IMR-90 (cell line): ENCODE results near the gene APMAP. TPM values are rescaled to one million over a fixed set of nuclear protein-coding genes. Genes with fewer than 3 reads are reported as not detected.

Experiments used
- ATAC-seq: fragments of 200-7000 bp; cut with Tn5 transposase; 2 replicates; pipeline ENCODE4 v1.9.1; 2020; ENCODE audit warnings: low read depth, mild to moderate bottlenecking, moderate library complexity
- BruUV-seq: library from RNA; stranded (reverse); fragments of 400-500 nt; replicated peaks from 2 replicates; lab custom pipeline; 2021; lab: Mats Ljungman, UMichigan
- CTCF ChIA-PET: fragments of 300-600 bp; formaldehyde crosslinking; extraction: SDS; loops from one replicate; lab custom pipeline; 2021; ENCODE audit warnings: antibody characterized with exemption; lab: Yijun Ruan, JAX
- POLR2A ChIA-PET: fragments of 300-600 bp; sonication (Branson Sonifier 250); formaldehyde crosslinking; loops from one replicate; lab custom pipeline; 2022; ENCODE audit warnings: antibody characterized with exemption; ENCODE audit not compliant: unreplicated experiment; lab: Charles Lee
- DNase-seq: peaks from one replicate; pipeline ENCODE4 v3.0.0; 2013
- H2AFZ ChIP-seq: replicated peaks from 2 replicates; pipeline ENCODE3; 2013; ENCODE audit warnings: low read length, mild to moderate bottlenecking; ENCODE audit not compliant: poor library complexity
- H2AK5ac ChIP-seq: 2 replicates; pipeline ENCODE4 v1.6.1; 2013; ENCODE audit warnings: low read depth, low read length, inconsistent platforms
- H2AK9ac ChIP-seq: replicated peaks from 2 replicates; pipeline ENCODE3; 2013; ENCODE audit warnings: mild to moderate bottlenecking, low read depth, low read length, moderate library complexity; ENCODE audit not compliant: poor library complexity
- H2BK120ac ChIP-seq: 2 replicates; pipeline ENCODE4 v1.6.1; 2013; ENCODE audit warnings: low read depth, low read length, inconsistent platforms
- H2BK15ac ChIP-seq: 3 replicates; pipeline ENCODE4 v1.6.1; 2013; ENCODE audit warnings: low read depth, low read length, inconsistent platforms
- H2BK20ac ChIP-seq: 2 replicates; pipeline ENCODE4 v1.6.1; 2013; ENCODE audit warnings: low read depth, mild to moderate bottlenecking, inconsistent platforms, low read length, moderate library complexity
- H2BK5ac ChIP-seq: 2 replicates; pipeline ENCODE4 v1.6.1; 2013; ENCODE audit warnings: mild to moderate bottlenecking, low read depth, low read length, inconsistent platforms; ENCODE audit not compliant: poor library complexity, severe bottlenecking
- H3K14ac ChIP-seq: replicated peaks from 2 replicates; pipeline ENCODE4 v1.6.1; 2013; ENCODE audit warnings: low read depth, low read length, inconsistent platforms
- H3K18ac ChIP-seq: 2 replicates; pipeline ENCODE4 v1.6.1; 2013; ENCODE audit warnings: low read depth, low read length, control low read depth
- H3K23ac ChIP-seq: 2 replicates; pipeline ENCODE4 v1.6.1; 2013; ENCODE audit warnings: low read depth, low read length, inconsistent platforms
- H3K27ac ChIP-seq: 2 replicates; pipeline ENCODE4 v1.5.1; 2013; ENCODE audit warnings: mild to moderate bottlenecking, control low read depth, low read length; ENCODE audit not compliant: insufficient read depth
- H3K27me3 ChIP-seq: 2 replicates; pipeline ENCODE4 v1.6.1; 2013; ENCODE audit warnings: low read length; ENCODE audit not compliant: control insufficient read depth, insufficient read depth
- H3K36me3 ChIP-seq: 2 replicates; pipeline ENCODE4 v1.6.1; 2013; ENCODE audit warnings: low read length, mixed read lengths; ENCODE audit not compliant: control insufficient read depth, insufficient read depth
- H3K4ac ChIP-seq: 2 replicates; pipeline ENCODE4 v1.6.1; 2013; ENCODE audit warnings: low read depth, low read length, inconsistent platforms
- H3K4me1 ChIP-seq: 2 replicates; pipeline ENCODE4 v1.6.1; 2013; ENCODE audit warnings: low read length, mixed read lengths; ENCODE audit not compliant: control insufficient read depth, insufficient read depth
- H3K4me2 ChIP-seq: 2 replicates; pipeline ENCODE4 v1.6.1; 2013; ENCODE audit warnings: low read depth, mild to moderate bottlenecking, control low read depth, low read length, moderate library complexity
- H3K4me3 ChIP-seq: 2 replicates; pipeline ENCODE4 v1.5.1; 2013; ENCODE audit warnings: low read depth, mild to moderate bottlenecking, control low read depth, low read length, moderate library complexity; ENCODE audit not compliant: insufficient read depth
- H3K56ac ChIP-seq: 2 replicates; pipeline ENCODE4 v1.6.1; 2013; ENCODE audit warnings: low read length, inconsistent platforms; ENCODE audit not compliant: insufficient read depth; ENCODE audit errors: extremely low read depth
- H3K79me1 ChIP-seq, 2 experiments: 2 replicates each; pipeline ENCODE4 v1.6.1; 2013; ENCODE audit warnings: low read length in 2 of 2, inconsistent platforms in 1 of 2, low read depth in 1 of 2
- H3K9ac ChIP-seq: 2 replicates; pipeline ENCODE4 v1.6.1; 2013; ENCODE audit warnings: low read depth, low read length, control low read depth
- H3K9me1 ChIP-seq: 2 replicates; pipeline ENCODE4 v1.6.1; 2013; ENCODE audit warnings: low read length, inconsistent platforms; ENCODE audit not compliant: insufficient read depth
- H3K9me3 ChIP-seq: 2 replicates; pipeline ENCODE4 v1.6.1; 2013; ENCODE audit warnings: low read length; ENCODE audit not compliant: control insufficient read depth, insufficient read depth
- H4K20me1 ChIP-seq: 2 replicates; pipeline ENCODE4 v1.6.1; 2013; ENCODE audit warnings: low read length, inconsistent platforms; ENCODE audit not compliant: insufficient read depth
- H4K5ac ChIP-seq: 2 replicates; pipeline ENCODE4 v1.6.1; 2013; ENCODE audit warnings: mild to moderate bottlenecking, low read depth, low read length, control low read depth
- H4K8ac ChIP-seq, 2 experiments: 2 replicates each; pipeline ENCODE4 v1.6.1; 2013; ENCODE audit warnings: low read depth in 2 of 2, low read length in 2 of 2, control low read depth in 1 of 2, inconsistent platforms in 1 of 2
- H4K91ac ChIP-seq: 2 replicates; pipeline ENCODE4 v1.6.1; 2013; ENCODE audit warnings: low read depth, low read length, inconsistent platforms; ENCODE audit not compliant: insufficient read depth
- BHLHE40 ChIP-seq: fragments of 150-350 bp; IDR thresholded peaks from 2 replicates; pipeline ENCODE4 v1.6.1; 2016; ENCODE audit warnings: mild to moderate bottlenecking, low read depth, low read length
- MAFK ChIP-seq: IDR thresholded peaks from 2 replicates; pipeline ENCODE4 v1.6.1; 2012; ENCODE audit warnings: low read depth, low read length, improper control_type of control experiment
- MXI1 ChIP-seq: IDR thresholded peaks from 2 replicates; pipeline ENCODE4 v1.6.1; 2012; ENCODE audit warnings: low read depth, mild to moderate bottlenecking, low read length, moderate library complexity, borderline replicate concordance
- NFE2L2 ChIP-seq: fragments of 150-350 bp; IDR thresholded peaks from 2 replicates; pipeline ENCODE4 v1.6.1; 2016; ENCODE audit warnings: low read depth, mild to moderate bottlenecking, low read length
- RFX5 ChIP-seq: IDR thresholded peaks from 2 replicates; pipeline ENCODE4 v1.8.0; 2012; ENCODE audit warnings: low read depth, mild to moderate bottlenecking, low read length, moderate library complexity
- SMC3 ChIP-seq: fragments of 150-350 bp; IDR thresholded peaks from 2 replicates; pipeline ENCODE4 v1.6.1; 2016; ENCODE audit warnings: low read depth, mild to moderate bottlenecking, antibody characterized with exemption, low read length, moderate library complexity
- WGBS, 2 experiments: methylation state at CpG; one replicate each; pipeline versions ENCODE4 v1.1.5 to v1.1.7; 2013; ENCODE audit warnings: missing lambda C conversion rate in 2 of 2; ENCODE audit not compliant: insufficient read length in 1 of 2; ENCODE audit errors: extremely low coverage in 2 of 2; 5-methylcytosine and 5-hydroxymethylcytosine counted together
- dilution Hi-C: fragments of 300-500 bp; cut with HindIII; formaldehyde crosslinking; loops from one replicate; pipeline ENCODE4 v1.14.3; 2018; ENCODE audit warnings: low sequenced_read_pairs; ENCODE audit not compliant: unreplicated experiment
- in situ Hi-C: fragments of 300-500 bp; cut with MboI; formaldehyde crosslinking; loops from 3 replicates; pipeline ENCODE4 v1.14.3; 2019; ENCODE audit warnings: low sequenced_read_pairs, inconsistent platforms, mixed read lengths
- intact Hi-C: fragments of 100-400 bp; cut with micrococcal nuclease; formaldehyde crosslinking; loops from 2 replicates; pipeline ENCODE4 v1.10.0; 2022
- polyA plus RNA-seq, 3 experiments: library from polyadenylated mRNA; depleted of rRNA; stranded (reverse); fragments of >200 nt; gene quantifications; 2 replicates each; pipeline ENCODE4 v1.2.3, GENCODE V29; 2012; ENCODE audit warnings: low replicate concordance in 1 of 3
- total RNA-seq: library from RNA; depleted of rRNA; stranded (reverse); fragments of >200 nt; gene quantifications from 2 replicates; pipeline ENCODE4 v1.2.3, GENCODE V29; 2012

Gene APMAP
- total and polyA plus RNA-seq, 2 of the 4 experiments (the other 2 are of a cell fraction): 67.2 to 88.8 TPM

- dilution Hi-C loops: no loop called here
- in situ Hi-C loops: loop anchor here (5.0 to 25.0 kb wide), 2 partner anchors 754 to 979 kb away; no protein-coding TSS in a partner anchor
- Histone ChIP-seq H3K9ac (no peak overlapping the region), H3K4me3 (no peak overlapping the region), H2BK15ac (no peak overlapping the region), H3K27ac (no peak overlapping the region), H3K14ac (no peak overlapping the region), H4K5ac (no peak overlapping the region), H2BK120ac (no peak overlapping the region), H2AK9ac (no peak overlapping the region), H3K9me3 (no peaks in the 10 kb centered on the region), H3K18ac (no peak overlapping the region), H4K20me1 (no peaks in the 10 kb centered on the region), H4K8ac (no peak overlapping the region), H3K23ac (no peak overlapping the region), H3K79me1 (no peaks in the 10 kb centered on the region), H2AK5ac (no peak overlapping the region), H4K91ac (no peak overlapping the region), H3K4me2 (no peak overlapping the region), H2AFZ (no peak overlapping the region), H3K27me3 (peaks cover 23% of the 10 kb centered on the region; the same call in 1 of the 2 replicates), H3K56ac (no peak overlapping the region), H3K9me1 (no peaks in the 10 kb centered on the region), H2BK20ac (no peak overlapping the region), H2BK5ac (no peak overlapping the region), H3K4ac (no peak overlapping the region), H3K36me3 (no peaks in the 10 kb centered on the region), H3K4me1 (no peaks in the 10 kb centered on the region)
- intact Hi-C loops: no loop called here
- ChIA-PET POLR2A (no interaction called here), CTCF (no interaction called here)
- TF ChIP-seq NFE2L2 (no peak), BHLHE40 (no peak), MXI1 (no peak), RFX5 (no peak), SMC3 (no peak), MAFK (no peak)
- no CpG with 5 or more reads among the region's 1 CpG for WGBS, 2 experiments
- DNase-seq (no peak), ATAC-seq (no peak)
- BruUV-seq: no TSS peak
Observed at GRCh38 chr20:24916412-24916811, 76.1 kb downstream of the APMAP start.
